HG03521 (cell line): Measurements from ENCODE around the gene RBCK1.

Experiments
- ATAC-seq: cut with Tn5 transposase; IDR thresholded peaks from one replicate; pipeline ENCODE4 v1.9.1; 2021; ENCODE audit warnings: mild to moderate bottlenecking, moderate library complexity; ENCODE audit not compliant: unreplicated experiment

RBCK1 gene

DNA sequence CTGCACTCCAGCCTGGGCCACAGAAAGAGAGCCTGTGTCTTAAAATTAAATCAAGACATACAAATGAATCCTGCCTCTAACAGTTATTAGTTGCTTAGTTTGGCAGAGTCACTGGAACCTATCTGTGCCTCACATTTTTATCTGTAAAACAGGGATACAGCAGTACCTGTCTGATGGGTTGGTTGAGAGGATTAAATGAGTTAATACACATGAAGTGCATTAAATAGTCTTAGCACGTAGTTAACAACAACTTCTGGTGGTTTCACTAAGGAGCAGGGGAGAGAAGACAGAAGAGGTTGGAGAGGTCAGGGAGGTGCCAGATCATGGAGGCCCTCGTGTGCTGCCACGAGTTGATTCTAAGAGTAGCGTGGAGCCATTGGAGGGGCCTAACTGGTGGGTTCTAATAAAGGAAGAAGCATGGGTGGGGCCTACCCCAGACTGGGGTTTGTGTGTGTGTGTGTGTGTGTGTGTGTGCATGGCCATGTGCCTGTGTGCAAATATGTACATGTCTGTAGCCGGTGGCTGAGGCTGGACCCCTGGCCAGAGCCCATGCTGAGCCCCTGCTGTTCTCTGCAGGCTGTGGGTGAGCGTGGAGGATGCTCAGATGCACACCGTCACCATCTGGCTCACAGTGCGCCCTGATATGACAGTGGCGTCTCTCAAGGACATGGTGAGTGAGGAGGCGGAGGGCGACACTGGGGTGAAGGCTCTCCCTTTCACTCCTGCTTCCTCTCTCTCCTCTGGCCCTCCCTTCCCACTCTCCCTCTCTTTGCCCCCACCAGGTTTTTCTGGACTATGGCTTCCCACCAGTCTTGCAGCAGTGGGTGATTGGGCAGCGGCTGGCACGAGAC lies 9.1 kb downstream of the RBCK1 start:
- ATAC-seq, result no peak

DNA sequence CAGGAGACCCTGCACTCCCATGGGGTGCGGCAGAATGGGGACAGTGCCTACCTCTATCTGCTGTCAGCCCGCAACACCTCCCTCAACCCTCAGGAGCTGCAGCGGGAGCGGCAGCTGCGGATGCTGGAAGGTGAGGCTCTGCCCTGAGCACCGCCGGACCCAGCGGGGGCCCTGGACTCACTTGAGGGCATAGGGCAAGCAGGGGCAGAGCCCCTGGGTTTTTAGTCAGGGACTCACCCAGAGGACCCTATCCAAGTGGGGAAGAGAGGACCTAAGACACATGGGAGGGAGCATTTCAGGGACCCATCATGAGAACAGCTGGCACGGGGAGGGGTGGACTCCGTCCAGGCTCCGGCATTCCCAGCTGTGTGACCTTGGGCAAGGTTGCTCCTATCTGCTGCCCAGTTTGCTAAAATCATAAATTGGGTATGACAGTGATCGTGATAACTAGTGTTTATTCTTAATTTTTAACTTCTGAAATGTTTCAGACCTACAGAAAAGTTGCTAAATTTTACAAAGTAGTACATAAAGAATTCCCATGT lies 9.8 kb downstream of the RBCK1 start:
- no peak for ATAC-seq

GRCh38 chr20:418858-419365 lies 10.8 kb downstream of the RBCK1 start:
- no peak for ATAC-seq

DNA sequence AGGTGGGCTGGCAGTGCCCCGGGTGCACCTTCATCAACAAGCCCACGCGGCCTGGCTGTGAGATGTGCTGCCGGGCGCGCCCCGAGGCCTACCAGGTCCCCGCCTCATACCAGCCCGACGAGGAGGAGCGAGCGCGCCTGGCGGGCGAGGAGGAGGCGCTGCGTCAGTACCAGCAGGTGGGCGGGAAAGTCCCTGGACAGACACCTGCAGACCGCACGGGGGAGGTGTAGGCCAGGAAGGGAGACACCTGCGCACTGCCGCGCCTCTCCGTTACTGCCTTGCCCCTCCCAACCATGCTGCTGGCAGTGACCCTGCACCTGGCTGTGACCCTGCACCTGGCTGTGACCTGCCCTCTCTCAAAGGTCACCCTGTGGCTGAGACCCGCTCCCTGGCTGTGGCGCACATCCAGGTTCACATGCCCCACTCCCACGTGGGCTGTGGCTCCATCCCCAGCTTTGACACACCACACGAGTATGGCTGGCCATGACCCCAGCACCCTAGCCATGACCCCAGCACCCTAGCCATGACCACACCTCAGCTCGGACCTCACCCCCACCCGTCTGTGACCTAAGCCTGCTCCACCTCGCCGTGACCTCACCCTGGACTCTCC lies 11.6 kb downstream of the RBCK1 start:
- ATAC-seq, result no peak

DNA sequence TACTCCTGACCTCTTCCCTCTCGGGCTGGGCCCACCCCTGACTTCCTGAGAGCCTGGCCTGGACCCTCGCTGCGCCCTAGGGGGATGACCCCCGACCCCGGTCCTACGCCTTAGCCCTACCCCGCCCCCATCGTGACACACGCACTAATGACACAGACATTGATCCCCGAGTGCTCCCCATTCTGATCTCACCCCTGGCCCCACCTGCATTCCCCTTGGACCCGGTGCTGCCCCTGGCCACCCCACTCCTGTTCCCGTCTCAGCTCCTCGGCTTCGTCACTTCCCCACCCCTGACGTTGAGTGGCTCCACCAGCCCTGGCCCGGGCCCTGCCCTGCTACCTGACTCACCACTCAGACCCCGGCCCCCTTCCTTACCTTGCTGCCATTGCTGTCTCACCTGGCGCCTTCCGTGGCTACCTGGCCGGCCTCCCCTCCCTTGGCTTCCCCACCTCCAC lies 12.1 kb downstream of the RBCK1 start:
- no peak for ATAC-seq

DNA sequence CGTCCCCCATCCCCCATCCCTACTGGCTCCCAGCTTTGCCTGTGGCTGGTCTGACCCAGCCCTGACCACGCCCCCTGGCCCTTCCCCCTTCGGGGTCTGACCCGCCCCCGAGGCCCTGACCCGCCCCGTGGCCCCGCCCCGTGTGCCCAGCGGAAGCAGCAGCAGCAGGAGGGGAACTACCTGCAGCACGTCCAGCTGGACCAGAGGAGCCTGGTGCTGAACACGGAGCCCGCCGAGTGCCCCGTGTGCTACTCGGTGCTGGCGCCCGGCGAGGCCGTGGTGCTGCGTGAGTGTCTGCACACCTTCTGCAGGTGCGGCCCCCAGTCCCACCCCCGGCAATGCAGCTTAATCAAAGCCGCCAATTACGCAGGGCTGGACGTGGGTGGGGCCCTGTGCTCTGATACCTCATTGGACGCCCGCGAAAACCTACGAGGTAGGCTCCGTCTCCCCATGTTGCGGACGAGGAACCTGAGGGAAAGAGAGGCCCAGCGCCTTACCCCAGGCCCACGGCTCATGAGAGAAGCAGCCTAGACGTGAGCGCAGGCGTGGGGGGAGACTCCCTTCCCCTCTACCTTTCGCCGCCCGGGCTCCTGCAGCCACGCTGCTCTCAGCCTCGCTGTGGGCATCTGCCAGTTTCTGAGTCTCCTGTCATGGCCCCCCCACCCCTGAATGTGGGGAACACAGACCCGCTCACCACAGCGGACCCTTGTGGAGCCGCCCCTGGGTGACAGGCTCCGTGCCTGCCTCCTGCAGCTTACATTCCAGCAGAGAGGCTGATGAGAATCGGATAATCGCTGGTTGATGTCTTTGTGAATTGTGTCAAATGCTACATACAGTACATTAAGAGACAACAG lies 12.8 kb downstream of the RBCK1 start:
- ATAC-seq, result no peak

DNA sequence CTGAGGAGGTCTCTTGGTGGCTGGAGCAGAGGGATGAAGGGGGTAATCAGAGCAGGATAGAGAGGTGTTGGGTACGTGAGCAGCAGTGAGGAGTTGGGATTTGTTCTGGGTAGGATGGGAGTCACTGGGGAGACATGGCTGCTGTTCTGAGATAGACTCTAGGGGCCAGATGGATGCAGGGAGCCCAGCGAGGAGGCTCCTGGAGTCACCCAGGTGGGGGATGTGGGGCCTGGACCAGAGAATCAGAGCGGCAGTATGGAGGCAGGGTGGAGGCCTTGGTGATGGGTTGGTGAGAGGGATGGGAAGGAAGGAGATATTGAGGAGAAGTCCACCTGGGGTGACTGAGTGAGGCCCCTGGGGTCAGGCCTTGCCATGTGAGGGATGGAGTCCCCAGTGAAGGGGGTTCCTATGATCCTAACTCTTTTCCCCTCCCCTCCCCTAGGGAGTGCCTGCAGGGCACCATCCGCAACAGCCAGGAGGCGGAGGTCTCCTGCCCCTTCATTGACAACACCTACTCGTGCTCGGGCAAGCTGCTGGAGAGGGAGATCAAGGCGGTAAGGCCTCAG lies 13.7 kb downstream of the RBCK1 start:
- ATAC-seq, result no peak

DNA sequence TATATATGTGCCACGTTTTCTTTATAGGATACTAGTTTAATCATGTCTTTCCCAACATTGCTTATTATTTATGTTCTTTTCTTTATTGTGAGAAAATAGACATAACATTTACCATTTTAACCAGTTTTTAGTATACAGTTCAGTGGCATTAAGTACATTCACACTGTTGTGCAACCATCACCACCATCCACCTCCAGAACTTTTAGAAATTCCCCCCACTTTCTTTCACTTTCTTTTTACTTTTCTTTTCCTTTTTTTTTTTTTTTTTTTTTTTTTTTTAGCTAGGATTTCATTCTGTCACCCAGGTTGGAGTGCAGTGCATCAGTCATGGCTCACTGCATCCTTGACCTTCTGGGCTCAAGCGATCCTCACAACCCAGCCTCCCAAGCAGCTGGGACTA lies 18.5 kb downstream of the RBCK1 start:
- ATAC-seq, result no peak

GRCh38 chr20:427401-427800 lies 19.3 kb downstream of the RBCK1 start:
- no peak for ATAC-seq

DNA sequence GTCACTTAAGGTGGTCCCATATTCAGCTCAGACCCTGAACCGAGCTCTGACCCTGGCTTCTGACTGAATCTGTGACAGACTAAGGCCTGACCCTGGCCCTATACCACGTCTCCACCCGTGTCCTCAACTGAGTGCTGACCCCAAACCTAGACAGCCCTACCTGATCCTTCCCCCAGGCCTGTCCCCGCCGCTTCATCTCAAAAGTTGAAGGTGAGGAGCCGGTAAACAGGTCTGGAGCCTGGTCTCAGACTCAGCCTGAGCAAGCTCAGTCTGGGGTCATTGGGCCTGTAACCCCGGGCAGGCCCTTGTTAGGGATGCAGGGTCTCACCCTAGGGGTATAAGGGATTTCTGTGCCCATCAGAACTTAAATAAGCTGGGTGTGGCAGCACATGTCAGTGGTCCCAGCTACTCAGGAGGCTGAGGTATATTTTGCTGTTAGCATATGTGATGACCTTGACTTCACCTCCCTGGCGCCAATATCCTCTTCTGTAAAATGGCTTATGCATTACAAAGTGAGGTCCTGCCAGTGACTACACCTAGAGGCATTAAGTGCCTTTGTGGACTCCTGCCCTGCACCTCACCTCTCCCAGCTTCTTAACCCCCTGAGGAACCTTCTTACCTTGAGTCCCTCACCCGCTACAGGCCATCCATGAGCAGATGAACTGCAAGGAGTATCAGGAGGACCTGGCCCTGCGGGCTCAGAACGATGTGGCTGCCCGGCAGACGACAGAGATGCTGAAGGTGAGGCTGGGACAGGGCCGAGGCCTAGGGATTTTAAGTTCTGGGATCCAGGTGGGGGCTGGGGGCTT lies 20.0 kb downstream of the RBCK1 start:
- ATAC-seq, result no peak

DNA sequence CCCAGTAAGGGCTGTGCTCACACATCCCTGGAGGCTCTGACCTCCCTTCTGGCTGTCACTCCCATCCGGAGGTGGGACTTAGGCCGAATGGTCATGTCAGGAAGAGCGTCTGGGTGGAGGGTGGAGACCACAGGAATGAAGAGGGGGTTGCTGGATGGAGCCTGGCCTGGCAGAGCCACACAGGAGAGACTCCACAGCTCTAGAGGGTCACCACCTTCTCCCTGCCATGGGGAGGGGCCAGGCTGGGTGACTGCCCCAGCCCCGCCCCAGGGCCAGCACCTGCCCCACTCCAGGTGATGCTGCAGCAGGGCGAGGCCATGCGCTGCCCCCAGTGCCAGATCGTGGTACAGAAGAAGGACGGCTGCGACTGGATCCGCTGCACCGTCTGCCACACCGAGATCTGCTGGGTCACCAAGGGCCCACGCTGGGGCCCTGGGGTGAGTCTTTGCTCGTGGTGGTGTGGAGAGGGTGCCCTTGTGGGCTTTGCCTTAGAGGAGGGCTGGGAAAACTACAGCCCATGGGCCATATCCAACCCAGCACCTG lies 20.6 kb downstream of the RBCK1 start:
- ATAC-seq, result no peak

GRCh38 chr20:430091-430999 lies 22.2 kb downstream of the RBCK1 start:
- no peak for ATAC-seq

DNA sequence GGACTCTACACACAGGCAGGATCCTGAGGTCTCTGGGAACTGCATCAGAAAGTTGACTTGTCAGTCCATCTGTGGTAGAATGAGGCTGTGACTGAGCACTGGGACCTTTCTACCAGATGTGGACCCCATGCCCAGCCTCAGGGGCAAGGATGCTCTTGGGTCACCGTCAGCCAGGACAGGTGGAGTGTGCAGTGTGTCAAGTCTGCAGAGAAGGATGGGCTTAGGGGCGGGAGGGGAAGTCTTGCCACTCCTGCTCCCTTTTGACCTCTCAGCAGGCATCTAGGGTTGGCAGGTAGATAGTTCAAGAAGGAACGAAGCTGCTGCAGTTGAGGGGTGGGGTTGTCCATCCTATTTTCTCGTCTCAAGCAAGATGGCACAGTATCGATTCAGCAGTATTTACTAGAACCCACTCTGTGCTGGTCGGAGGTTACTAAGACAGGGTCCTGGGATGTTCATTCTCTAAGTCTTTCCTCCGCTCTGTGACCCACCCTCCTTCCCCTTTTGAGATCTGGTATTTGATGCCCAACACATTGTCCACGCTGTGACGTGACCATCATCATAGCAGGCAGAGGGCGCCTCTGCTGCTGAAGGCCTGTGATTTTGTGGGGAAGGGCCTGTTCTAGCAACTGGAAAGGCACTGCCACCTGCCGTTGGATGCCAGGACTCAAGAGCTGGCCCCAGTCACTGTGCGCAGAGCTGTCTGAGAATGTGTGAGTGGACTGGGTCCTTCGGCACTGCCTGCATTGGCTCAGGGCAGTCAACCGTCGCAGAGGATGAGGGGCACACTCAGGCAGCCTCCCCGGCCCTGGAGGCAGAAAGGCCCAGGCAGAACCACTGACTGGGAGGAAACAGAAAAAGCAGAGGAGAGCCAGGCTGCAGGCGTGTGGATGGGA lies 23.2 kb downstream of the RBCK1 start:
- ATAC-seq, result no peak

GRCh38 chr20:432208-432607 lies 24.1 kb downstream of the RBCK1 start:
- ATAC-seq, result no peak

DNA sequence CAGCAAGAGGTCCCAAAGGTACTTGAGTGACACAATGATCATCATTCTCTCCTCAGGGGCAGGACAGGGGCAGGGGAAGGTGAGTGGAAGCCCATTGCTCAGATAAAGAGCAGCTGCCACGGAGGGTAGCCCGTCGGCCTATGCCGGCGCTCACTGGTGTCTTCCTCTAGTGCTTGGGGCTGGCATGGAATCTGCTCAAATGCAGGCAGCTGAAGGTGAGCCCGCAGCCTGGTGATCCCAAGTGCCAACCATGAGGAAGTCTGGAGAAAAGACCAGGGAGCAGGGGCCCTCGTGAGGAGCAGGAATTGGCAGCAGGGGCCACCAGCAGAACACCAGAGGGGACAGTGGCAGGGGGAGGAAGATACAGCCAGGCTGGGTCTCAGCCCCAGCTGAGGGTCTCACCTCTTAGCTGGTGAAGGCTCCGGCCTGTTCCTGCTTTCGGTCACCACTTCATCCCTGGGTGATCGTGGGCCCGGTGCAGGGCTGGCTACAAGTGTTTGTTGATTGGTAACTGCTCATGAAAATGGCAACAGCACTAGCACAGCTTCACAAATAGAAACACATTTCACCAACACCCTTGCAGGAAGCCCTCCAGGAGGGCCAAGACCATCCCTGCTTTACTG lies 24.7 kb downstream of the RBCK1 start:
- no peak for ATAC-seq

DNA sequence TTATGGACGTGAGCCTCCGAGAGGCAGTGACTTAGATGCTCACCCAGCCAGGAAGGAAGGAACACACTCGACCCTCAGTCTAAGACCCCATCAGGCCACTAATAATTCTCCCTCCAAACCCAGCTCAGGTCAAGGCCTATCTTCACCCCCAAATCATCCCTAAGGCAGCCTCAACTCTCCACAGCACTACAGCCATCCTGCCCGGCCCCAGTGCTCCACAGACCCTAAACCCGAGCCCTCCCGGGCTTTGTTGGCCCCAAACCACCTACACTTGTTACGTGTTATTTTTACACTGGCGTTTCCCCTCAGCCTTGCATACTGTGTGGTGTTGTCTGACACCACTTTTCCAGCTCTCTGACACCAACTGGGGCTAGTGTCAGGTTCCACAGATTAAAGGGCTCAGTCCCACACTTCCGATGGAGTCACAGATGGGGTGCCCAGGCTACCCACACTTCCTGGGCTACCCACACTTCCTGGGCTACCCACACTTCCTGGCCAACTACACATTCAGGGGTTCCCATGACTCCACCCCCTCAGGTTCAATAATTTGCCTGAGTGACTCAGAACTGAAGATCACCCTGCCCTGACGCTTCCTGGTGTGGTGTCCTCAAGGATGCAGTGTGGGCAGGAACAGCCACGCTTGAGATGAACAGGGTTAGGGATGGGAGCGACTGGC lies 25.3 kb downstream of the RBCK1 start:
- ATAC-seq, result peak; percentile 75

GRCh38 chr20:434221-434620 lies 26.1 kb downstream of the RBCK1 start:
- no peak for ATAC-seq
